Activated CD4-positive, alpha-beta T cell treated with anti-CD3 and anti-CD28 coated beads for 48 hours (primary cell): ENCODE results near the gene AKAP9.
"Not testable (repeated sequence)": the region's sequence is repeated elsewhere in the genome, so short reads cannot be mapped to it uniquely, and the experiment has no call there.

Experiments used
- DNase-seq: peaks from one replicate; pipeline ENCODE4 v3.0.0-alpha.2; 2020

Gene AKAP9

DNA sequence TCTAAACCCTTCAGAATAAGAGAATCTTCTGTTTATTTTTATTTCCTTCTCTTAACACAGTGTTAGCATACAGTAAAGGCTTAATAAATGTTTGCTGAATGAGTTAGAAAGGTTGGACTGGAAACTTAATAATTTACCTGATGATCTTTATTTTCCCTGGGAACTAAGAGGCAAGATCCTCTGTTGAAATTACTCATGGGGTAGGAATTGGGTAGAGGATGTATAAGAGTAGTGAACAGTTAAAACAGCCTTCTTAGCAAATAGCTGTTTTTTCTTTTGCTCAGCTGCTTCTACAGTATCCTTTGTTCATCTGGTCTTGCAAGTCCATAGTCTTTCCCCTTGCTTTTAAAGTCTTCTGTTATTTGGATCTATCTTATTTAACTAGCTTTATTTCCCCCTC lies 80.0 kb downstream of the AKAP9 start:
- no peak for DNase-seq

DNA sequence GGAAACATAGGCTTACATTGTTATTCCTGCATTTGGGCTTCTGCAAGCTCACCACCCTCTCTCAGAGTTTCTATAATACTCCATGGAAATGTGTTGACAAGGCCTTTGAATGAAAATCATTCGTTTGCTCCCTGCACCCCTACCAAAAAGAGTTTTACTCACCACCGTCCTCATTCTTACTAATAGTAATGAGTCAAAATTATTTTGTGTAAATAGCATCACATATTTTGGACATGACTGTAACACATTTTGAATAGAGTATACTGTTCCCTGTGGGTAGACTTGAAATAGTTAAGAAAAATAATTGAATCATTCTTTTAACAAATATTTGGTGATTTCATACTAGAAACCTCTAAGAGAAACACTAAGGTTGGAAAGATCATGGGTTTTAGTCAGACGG lies 84.6 kb downstream of the AKAP9 start:
- DNase-seq, result no peak

- not testable (repeated sequence) for DNase-seq
These were observed 86.0 kb downstream of the AKAP9 start for GRCh38 chr7:92026635-92027034.

DNA sequence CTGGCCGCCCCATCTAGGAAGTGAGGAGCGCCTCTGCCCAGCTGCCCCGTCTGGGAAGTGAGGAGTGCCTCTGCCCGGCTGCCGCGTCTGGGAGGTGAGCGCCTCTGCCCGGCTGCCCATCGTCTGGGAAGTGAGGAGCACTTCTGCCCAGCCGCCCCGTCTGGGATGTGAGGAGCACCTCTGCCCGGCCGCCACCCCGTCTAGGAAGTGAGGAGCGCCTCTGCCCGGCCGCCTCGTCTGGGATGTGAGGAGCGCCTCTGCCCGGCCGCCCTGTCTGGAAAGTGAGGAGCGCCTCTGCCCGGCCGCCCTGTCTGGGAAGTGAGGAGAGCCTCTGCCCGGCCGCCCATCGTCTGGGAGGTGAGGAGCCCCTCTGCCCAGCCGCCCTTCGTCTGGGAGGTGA lies 86.5 kb downstream of the AKAP9 start:
- DNase-seq, result not testable (repeated sequence)

DNA sequence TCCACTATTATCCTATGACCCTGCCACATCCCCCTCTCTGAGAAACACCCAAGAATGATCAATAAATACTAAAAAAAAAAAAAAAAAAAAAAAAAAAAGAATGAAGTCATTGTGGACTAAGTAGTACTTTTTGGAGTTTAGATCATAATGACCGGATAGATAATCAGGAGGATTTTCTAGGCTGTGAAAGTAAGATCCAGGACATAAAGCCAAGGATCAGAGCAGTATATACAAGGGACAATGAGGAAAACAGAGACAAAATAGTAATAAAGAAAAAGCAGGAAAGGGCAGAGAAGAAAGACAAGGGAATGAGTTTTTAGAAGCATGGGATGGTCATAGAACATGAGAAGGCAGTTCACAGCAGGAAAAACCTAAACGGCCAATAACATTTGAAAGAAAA lies 87.6 kb downstream of the AKAP9 start:
- DNase-seq, result no peak

DNA sequence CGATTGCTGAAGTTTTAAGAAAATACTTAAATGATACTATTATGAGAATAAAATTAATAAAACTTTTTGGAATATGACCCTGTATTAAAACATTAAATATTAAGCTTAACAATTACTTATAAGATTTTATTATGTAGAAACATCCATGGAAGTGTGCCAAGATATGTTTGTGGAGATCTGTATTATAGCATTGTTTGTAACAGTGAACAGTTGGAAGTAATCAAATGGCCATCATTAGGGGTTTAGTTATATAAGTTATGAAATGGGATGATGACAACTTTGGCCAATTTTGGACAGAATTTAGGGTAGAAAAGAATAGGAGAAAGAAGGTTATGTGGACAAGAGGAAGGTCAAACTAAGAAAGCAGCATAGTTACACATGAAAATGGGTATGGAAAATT lies 88.0 kb downstream of the AKAP9 start:
- no peak for DNase-seq

DNA sequence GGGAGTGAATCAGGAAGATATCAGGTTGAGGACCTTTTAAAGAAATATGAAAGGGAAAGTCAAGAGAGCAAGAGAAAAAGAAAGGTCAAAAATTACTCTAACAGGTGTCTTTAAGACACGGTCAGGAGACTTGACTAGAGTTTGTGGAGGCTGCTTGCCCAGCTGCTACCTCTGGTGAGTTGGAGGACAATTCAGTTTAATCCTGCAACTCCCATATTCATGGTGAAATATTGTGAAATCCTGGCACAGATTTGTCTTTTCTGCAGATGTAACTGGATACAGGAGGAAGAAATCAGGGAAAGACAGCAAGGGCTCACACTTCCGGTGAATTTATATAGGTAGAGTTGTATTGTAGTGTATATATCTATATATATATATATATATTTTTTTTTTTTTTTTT lies 93.5 kb downstream of the AKAP9 start:
- no peak for DNase-seq

- no peak for DNase-seq
These were observed 94.9 kb downstream of the AKAP9 start for GRCh38 chr7:92035576-92035975.

GRCh38 chr7:92039900-92040299 lies 99.2 kb downstream of the AKAP9 start:
- no peak for DNase-seq

GRCh38 chr7:92042056-92042737 lies 101.5 kb downstream of the AKAP9 start:
- no peak for DNase-seq

DNA sequence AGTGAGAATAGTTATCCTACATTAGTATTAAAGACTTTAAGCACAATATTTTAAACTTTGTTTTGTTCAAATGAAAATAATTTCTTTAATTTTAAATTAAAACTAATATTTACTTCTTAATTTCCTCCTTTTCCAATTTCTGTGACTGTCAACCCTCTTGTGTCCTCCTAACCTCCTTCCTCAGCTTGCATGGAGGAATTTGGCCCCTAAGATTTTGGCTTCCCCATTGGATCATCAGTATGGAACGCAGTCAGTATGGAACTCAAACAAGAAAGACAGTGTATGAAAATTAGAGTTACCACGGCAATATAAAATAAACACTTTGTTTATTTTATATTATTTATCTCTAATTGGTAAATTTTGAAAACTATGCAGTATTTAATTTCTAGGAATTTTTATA lies 102.4 kb downstream of the AKAP9 start:
- no peak for DNase-seq

- no peak for DNase-seq
These were observed 103.0 kb downstream of the AKAP9 start for GRCh38 chr7:92043637-92044036.

DNA sequence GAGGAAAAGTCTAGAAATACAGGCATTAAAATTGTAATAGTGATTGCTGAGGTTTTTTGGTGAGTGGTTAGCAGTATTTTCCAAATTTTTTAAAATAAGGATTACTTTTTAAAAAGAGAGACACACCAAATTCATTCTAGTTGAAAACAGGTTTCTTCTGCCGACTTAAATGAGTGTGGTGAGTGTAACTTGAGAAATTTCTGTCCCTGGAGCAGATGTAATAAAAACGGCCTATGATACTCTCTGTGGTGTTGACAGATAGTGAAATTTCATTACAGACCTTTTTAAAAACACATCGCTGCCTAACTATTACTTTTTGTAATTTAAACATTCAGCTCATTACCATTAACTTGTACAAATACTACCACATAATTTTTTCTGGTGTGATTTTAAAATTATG lies 103.5 kb downstream of the AKAP9 start:
- no peak for DNase-seq

DNA sequence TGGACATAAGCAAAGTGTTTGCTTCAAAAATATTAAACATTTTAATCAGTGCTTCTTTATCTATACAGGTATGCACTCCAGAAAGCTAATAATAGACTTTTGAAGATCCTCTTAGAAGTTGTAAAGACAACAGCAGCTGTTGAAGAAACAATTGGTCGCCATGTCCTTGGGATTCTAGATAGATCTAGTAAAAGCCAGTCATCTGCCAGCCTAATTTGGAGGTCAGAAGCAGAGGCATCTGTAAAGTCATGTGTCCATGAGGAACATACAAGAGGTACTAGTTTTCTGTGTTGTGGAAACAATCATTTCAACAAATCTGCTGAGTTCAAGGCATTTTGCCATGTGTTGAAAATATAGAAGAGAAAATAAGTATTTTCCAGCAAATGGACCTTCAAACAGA lies 104.3 kb downstream of the AKAP9 start:
- no peak for DNase-seq

GRCh38 chr7:92051655-92052054 lies 111.0 kb downstream of the AKAP9 start:
- DNase-seq, result no peak

GRCh38 chr7:92052159-92052558 lies 111.5 kb downstream of the AKAP9 start:
- DNase-seq, result no peak

GRCh38 chr7:92052684-92053083 lies 112.0 kb downstream of the AKAP9 start:
- no peak for DNase-seq

DNA sequence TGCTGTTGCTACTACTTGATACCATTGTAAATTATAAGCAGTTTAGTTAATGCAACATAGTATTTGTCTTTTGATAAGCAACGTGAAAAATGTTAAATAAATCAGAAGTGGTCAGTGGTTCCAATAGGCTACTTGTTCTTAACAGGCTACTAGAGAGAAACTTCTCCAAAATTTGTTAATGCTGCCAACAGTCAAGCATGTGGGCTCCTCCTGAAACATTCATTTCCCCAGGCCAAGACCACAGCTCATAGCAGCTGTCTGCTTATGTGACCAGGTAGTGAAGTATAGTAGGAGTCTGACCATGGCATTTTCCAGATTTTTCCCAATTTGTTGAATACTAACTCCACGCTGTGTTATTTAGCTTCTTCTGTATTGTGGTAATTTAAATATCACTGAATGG lies 112.7 kb downstream of the AKAP9 start:
- DNase-seq, result no peak

GRCh38 chr7:92056286-92056685 lies 115.6 kb downstream of the AKAP9 start:
- DNase-seq, result no peak

DNA sequence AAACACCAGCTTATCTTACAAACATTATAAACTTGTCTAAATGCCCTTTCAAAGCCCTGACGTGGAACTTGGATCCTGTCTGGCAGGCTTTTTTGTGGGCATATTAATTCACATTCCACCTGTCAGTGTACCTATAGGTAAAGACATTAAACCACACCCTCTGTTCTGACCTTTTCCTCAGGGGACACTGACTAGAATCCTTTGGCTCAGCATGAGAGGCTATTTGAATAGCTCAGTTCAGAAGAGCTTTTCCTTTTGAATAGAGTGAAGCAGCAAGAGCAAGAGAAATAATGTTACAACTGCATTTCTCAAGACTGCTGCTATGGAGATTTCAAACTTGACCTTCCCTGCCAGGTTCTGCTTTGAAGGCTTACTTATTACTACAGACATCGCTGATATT lies 116.7 kb downstream of the AKAP9 start:
- DNase-seq, result no peak

GRCh38 chr7:92058040-92058439 lies 117.4 kb downstream of the AKAP9 start:
- no peak for DNase-seq

DNA sequence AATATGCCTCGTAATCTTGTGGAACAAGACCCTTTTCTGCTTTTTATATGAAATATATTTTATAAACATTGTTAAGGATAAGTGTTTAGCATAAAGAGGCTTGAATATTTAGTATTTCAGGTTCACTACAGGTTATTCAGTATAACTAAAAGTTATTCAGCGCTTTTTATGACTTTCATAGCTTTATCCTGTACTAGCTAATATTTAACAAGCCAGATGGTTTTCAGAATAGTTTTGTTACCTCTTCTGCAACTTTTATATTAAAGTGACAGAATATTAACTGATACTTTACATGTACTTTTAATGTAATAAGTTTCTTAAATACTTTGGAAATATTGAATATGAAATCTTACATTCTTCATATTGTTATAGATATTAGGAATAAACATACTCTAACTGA lies 118.2 kb downstream of the AKAP9 start:
- no peak for DNase-seq

GRCh38 chr7:92061154-92061553 lies 120.5 kb downstream of the AKAP9 start:
- no peak for DNase-seq

DNA sequence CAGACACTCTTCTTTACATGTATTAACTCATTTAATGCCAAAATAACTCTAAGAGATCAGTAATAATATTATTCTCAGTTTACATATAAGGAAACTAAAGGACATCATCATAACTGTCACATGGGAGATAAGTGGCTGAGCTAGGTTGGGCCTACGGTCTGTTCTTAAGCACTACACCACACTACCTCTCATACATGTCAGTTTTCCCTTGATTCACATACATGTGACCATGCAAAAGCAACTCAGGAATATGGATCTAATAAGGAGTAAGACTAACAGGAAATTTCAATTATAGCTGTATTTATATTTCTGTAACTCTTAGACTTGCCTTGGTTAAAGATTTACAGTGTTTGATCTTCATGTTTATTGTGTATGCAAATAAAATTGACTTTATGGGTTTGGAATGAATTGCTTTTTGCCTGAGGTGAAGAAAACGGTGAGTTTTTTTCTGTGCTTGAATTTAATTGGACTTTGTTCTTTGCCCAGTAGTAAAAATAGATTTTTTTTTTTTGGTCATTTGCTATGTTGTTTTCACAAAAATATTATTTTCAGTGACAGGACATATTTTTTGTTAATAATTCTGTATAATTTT lies 123.9 kb downstream of the AKAP9 start:
- DNase-seq, result no peak

GRCh38 chr7:92071032-92071431 lies 130.4 kb downstream of the AKAP9 start:
- DNase-seq, result no peak
